Right renal cortex interstitium (tissue), 3 donors: ENCODE results near the gene ADM2. TPM values are rescaled to one million over a fixed set of nuclear protein-coding genes. Genes with fewer than 3 reads are reported as not detected.
"Not testable (repeated sequence)": the region's sequence is repeated elsewhere in the genome, so short reads cannot be mapped to it uniquely, and the experiment has no call there.

ENCODE experiments used
- DNase-seq, 3 donors: peaks; one replicate each; pipeline ENCODE4 v3.0.0-alpha.2; 2013; ENCODE audit warnings: low read depth in 3 of 3, low spot score in 2 of 3
- polyA plus RNA-seq, 3 donors: library from polyadenylated mRNA; unstranded; fragments of 120-200 nt; gene quantifications; one replicate each; pipeline ENCODE4 v1.2.1, GENCODE V29; 2013; ENCODE audit not compliant: insufficient read length in 3 of 3

ADM2 gene
- polyA plus RNA-seq, 3 donors: 3.2 to 5.9 (median 4.1) TPM

- no peak for DNase-seq
Observed at GRCh38 chr22:50504369-50505211, 23.2 kb downstream of the ADM2 start.

- DNase-seq: no peak
Observed at GRCh38 chr22:50505276-50505775, 24.0 kb downstream of the ADM2 start.

- DNase-seq: no peak
Observed at GRCh38 chr22:50505776-50506610, 24.6 kb downstream of the ADM2 start.

- DNase-seq: no peak
Observed at GRCh38 chr22:50506611-50507420, 25.5 kb downstream of the ADM2 start.

GRCh38 chr22:50507421-50507990, 26.2 kb downstream of the ADM2 start, which contains the start of gene LMF2:
TSS of gene LMF2 (minus strand) at chr22:50507702. CDS start at chr22:50507675, 27 bp downstream.
- DNase-seq: no peak

GRCh38 chr22:50507991-50508884, 26.9 kb downstream of the ADM2 start, which contains the start of gene NCAPH2:
TSS of gene NCAPH2 (plus strand) at chr22:50508224. CDS start at chr22:50508338, 114 bp downstream.
- peak; percentile 95 to 97 (median 96) for DNase-seq

GRCh38 chr22:50508897-50509296, 27.6 kb downstream of the ADM2 start:
- no peak for DNase-seq

GRCh38 chr22:50513175-50513574, 31.8 kb downstream of the ADM2 start:
- no peak for DNase-seq

- DNase-seq: no peak
Observed at GRCh38 chr22:50516068-50516467, 34.7 kb downstream of the ADM2 start.

- no peak for DNase-seq
Observed at GRCh38 chr22:50516891-50517290, 35.5 kb downstream of the ADM2 start.

GRCh38 chr22:50517495-50518260, 36.3 kb downstream of the ADM2 start:
- DNase-seq: no peak

- no peak for DNase-seq
Observed at GRCh38 chr22:50518606-50519005, 37.3 kb downstream of the ADM2 start.

- DNase-seq: no peak
Observed at GRCh38 chr22:50519151-50519550, 37.8 kb downstream of the ADM2 start.

GRCh38 chr22:50520184-50520583, 38.8 kb downstream of the ADM2 start:
- DNase-seq: not testable (repeated sequence)

GRCh38 chr22:50520826-50521453, 39.6 kb downstream of the ADM2 start:
- DNase-seq: no peak

GRCh38 chr22:50521710-50522109, 40.4 kb downstream of the ADM2 start:
- no peak for DNase-seq

- no peak for DNase-seq
Observed at GRCh38 chr22:50522208-50522805, 41.0 kb downstream of the ADM2 start.
